K562 (cell line): ENCODE data around the gene FUCA1. TPM values are rescaled to one million over a fixed set of nuclear protein-coding genes. Genes with fewer than 3 reads are reported as not detected.
A peak's percentile ranks its signal among the peaks of the same experiment; 100 is the strongest.

Experiments used
- ARID4B ChIP-seq: sonication (generic); formaldehyde crosslinking; IDR thresholded peaks from 2 replicates; pipeline ENCODE4 v1.8.0; 2022; ENCODE audit warnings: mild to moderate bottlenecking, missing genetic modification reagents
- ATF1 ChIP-seq, 2 experiments: fragments of 450-650 bp in 1 of 2; IDR thresholded peaks; 2 replicates each; pipeline ENCODE4 v1.6.1; 2016; ENCODE audit warnings: missing compliant biosample characterization in 1 of 2, missing genetic modification characterization in 1 of 2
- PCBP1 ChIP-seq: fragments of 200-400 bp; formaldehyde crosslinking; IDR thresholded peaks from 2 replicates; pipeline ENCODE4 v1.6.1; 2018; ENCODE audit warnings: mild to moderate bottlenecking, low read depth, low read length; ENCODE audit not compliant: poor library complexity, severe bottlenecking
- PRDM10 ChIP-seq: fragments of 450-650 bp; IDR thresholded peaks from 2 replicates; pipeline ENCODE4 v1.6.1; 2018; ENCODE audit not compliant: partially characterized antibody
- SAP30 ChIP-seq: fragments of 200-600 bp; sonication (generic); IDR thresholded peaks from 2 replicates; pipeline ENCODE4 v1.6.1; 2012; ENCODE audit warnings: borderline replicate concordance, low read depth, mild to moderate bottlenecking, moderate library complexity, low read length, control low read depth, inconsistent platforms; ENCODE audit not compliant: insufficient read depth, poor library complexity, severe bottlenecking
- SPI1 ChIP-seq: IDR thresholded peaks from 2 replicates; pipeline ENCODE4 v1.6.1; 2011; ENCODE audit warnings: low read depth, low read length, control low read depth, borderline replicate concordance
- STAT5B ChIP-seq: fragments of 250-450 bp; sonication (Bioruptor Pico); IDR thresholded peaks from 2 replicates; pipeline ENCODE4 v1.8.0; 2021; ENCODE audit warnings: mild to moderate bottlenecking, inconsistent platforms
- TCF7 ChIP-seq: sonication (generic); IDR thresholded peaks from 2 replicates; pipeline ENCODE4 v1.6.1; 2016; ENCODE audit warnings: antibody characterized with exemption, borderline replicate concordance
- TFAP4 ChIP-seq: sonication (generic); formaldehyde crosslinking; IDR thresholded peaks from 2 replicates; pipeline ENCODE4 v1.8.0; 2022; ENCODE audit warnings: missing genetic modification reagents, mild to moderate bottlenecking, moderate library complexity, borderline replicate concordance
- THRB ChIP-seq: fragments of 450-650 bp; formaldehyde crosslinking; conservative IDR thresholded peaks from 2 replicates; pipeline ENCODE4 v1.4.0; 2022; ENCODE audit warnings: mild to moderate bottlenecking, missing genetic modification characterization
- TRIM24 ChIP-seq, 2 experiments: fragments of 450-650 bp; IDR thresholded peaks; 2 replicates each; pipeline ENCODE4 v1.6.1; 2016
- ZFX ChIP-seq: sonication (generic); formaldehyde crosslinking; IDR thresholded peaks from 2 replicates; pipeline ENCODE4 v1.8.0; 2022; ENCODE audit warnings: mild to moderate bottlenecking, missing genetic modification reagents, moderate library complexity
- ZNF655 ChIP-seq: fragments of 250-450 bp; sonication (Bioruptor Pico); IDR thresholded peaks from 2 replicates; pipeline ENCODE4 v1.5.0; 2021
- polyA plus RNA-seq, 8 experiments: library from polyadenylated mRNA; depleted of rRNA in 4 of 8; stranded (reverse) in 5 of 8; unstranded in 3 of 8; fragments of >200 nt; fragmentation: Nextera tagmentation in 2 of 8; fragmentation: Illumina TruSeq in 1 of 8; extraction: Ambion mirVana in 2 of 8; extraction: Trizol in 1 of 8; gene quantifications; 2 replicates each; pipeline versions ENCODE4 v1.2.1 to v1.2.3, GENCODE V29; 2011 to 2014; ENCODE audit warnings: inconsistent platforms in 1 of 8, missing spikeins in 1 of 8
- total RNA-seq, 7 experiments: library from RNA; depleted of rRNA in 6 of 7; stranded (reverse); fragments of >200 nt in 6 of 7; fragmentation: Illumina TruSeq in 2 of 7; extraction: Trizol in 2 of 7; gene quantifications; 2 replicates each; pipeline versions ENCODE4 v1.2.1 to v1.2.3, GENCODE V29; 2011 to 2021; ENCODE audit warnings: low replicate concordance in 1 of 7

FUCA1 gene
- total and polyA plus RNA-seq, 9 of the 15 experiments (the other 6 are each of a cell fraction or from before 2014, with no cell fraction given): 7.0 to 20.5 (median 13.5) TPM

GRCh38 chr1:23800400-23801337 lies 67.4 kb downstream of the FUCA1 start, which contains the start of gene GALE (continued):
- TF ChIP-seq PRDM10 (no peak), TCF7 (peak; percentile 68; the same call in 1 of the 2 replicates), PCBP1 (peak; percentile 94), ATF1 (CRISPR knock-in tag; IDR thresholded peaks at IDR 0.05) (peak; percentile 67), ATF1 (tag; IDR thresholded peaks at IDR 0.05) (peak; percentile 90), TFAP4 (CRISPR knock-in tag) (peak; percentile 75; the same call in 1 of the 2 replicates), SAP30 (peak; percentile 72), ARID4B (CRISPR knock-in tag) (0 out of 2 replicates have a peak, but pooled peaks have one; percentile 24), SPI1 (peak; percentile 92), STAT5B (CRISPR knock-in tag) (no peak), ZNF655 (CRISPR knock-in tag) (no peak), THRB (CRISPR knock-in tag) (0 out of 2 replicates have a peak, but pooled peaks have one; percentile 2), ZFX (CRISPR knock-in tag) (peak; percentile 56), TRIM24 (IDR thresholded peaks at IDR 0.05) (peak in 1 of 2 experiments; percentile 34; a peak in 2 of 4 replicates)
